GM18909 (cell line): ENCODE results near the gene CD58.

Source experiments
- ATAC-seq: cut with Tn5 transposase; IDR thresholded peaks from one replicate; pipeline ENCODE4 v1.9.1; 2021; ENCODE audit warnings: mild to moderate bottlenecking; ENCODE audit not compliant: unreplicated experiment, poor library complexity

Gene CD58

GRCh38 chr1:116515702-116516101 is 55.1 kb downstream of the CD58 start:
- peak; percentile 17 for ATAC-seq

GRCh38 chr1:116514708-116515525 is 55.9 kb downstream of the CD58 start:
- ATAC-seq = peak; percentile 74

GRCh38 chr1:116513956-116514355 is 56.9 kb downstream of the CD58 start:
- no peak for ATAC-seq

GRCh38 chr1:116511459-116512019 is 59.3 kb downstream of the CD58 start:
- no peak for ATAC-seq

GRCh38 chr1:116510361-116510760 is 60.5 kb downstream of the CD58 start:
- no peak for ATAC-seq

GRCh38 chr1:116508984-116509980 is 61.5 kb downstream of the CD58 start:
- peak; percentile 50 for ATAC-seq

- no peak for ATAC-seq
Observed at GRCh38 chr1:116508085-116508983, 62.5 kb downstream of the CD58 start.

GRCh38 chr1:116507631-116508030 is 63.2 kb downstream of the CD58 start:
- ATAC-seq = no peak

- no peak for ATAC-seq
Observed at GRCh38 chr1:116506132-116507004, 64.5 kb downstream of the CD58 start.

- ATAC-seq = peak; percentile 90
Observed at GRCh38 chr1:116504308-116505156, 66.3 kb downstream of the CD58 start.

- no peak for ATAC-seq
Observed at GRCh38 chr1:116503546-116504307, 67.1 kb downstream of the CD58 start.

GRCh38 chr1:116502671-116503314 is 68.0 kb downstream of the CD58 start:
- ATAC-seq = no peak

- no peak for ATAC-seq
Observed at GRCh38 chr1:116501870-116502244, 69.0 kb downstream of the CD58 start.

GRCh38 chr1:116501125-116501869 is 69.5 kb downstream of the CD58 start:
- no peak for ATAC-seq

GRCh38 chr1:116498789-116499628 is 71.8 kb downstream of the CD58 start:
- peak; percentile 81 for ATAC-seq
